GM23338 (cell line): ENCODE data around the gene CMIP. TPM values are rescaled to one million over a fixed set of nuclear protein-coding genes. Genes with fewer than 3 reads are reported as not detected.

ENCODE experiments used
- ATAC-seq: fragments of 200-7000 bp; cut with Tn5 transposase; 3 replicates; pipeline ENCODE4 v1.9.1; 2020
- DNase-seq: peaks from one replicate; pipeline ENCODE4 v3.0.0-alpha.2; 2015; ENCODE audit warnings: low spot score
- H2AFZ ChIP-seq: fragments of 200-600 bp; sonication (generic); 2 replicates; pipeline ENCODE4 v1.8.0; 2016; ENCODE audit warnings: antibody characterized with exemption, mild to moderate bottlenecking, moderate library complexity
- H3F3A ChIP-seq: fragments of 200-600 bp; sonication (generic); replicated peaks from 2 replicates; pipeline ENCODE4 v1.8.0; 2017; ENCODE audit warnings: antibody characterized with exemption, mixed run types, low read depth
- H3K27ac ChIP-seq: fragments of 200-600 bp; sonication (generic); 2 replicates; pipeline ENCODE4 v1.6.1; 2016; ENCODE audit warnings: low read depth
- H3K27me3 ChIP-seq: fragments of 200-600 bp; sonication (generic); 2 replicates; pipeline ENCODE4 v1.8.0; 2016; ENCODE audit warnings: mild to moderate bottlenecking, mixed run types, moderate library complexity; ENCODE audit not compliant: insufficient read depth
- H3K36me3 ChIP-seq: fragments of 200-600 bp; sonication (generic); 2 replicates; pipeline ENCODE4 v1.8.0; 2016; ENCODE audit warnings: mild to moderate bottlenecking; ENCODE audit not compliant: insufficient read depth
- H3K4me1 ChIP-seq: fragments of 200-600 bp; sonication (generic); 2 replicates; pipeline ENCODE4 v1.8.0; 2016; ENCODE audit warnings: mild to moderate bottlenecking, moderate library complexity; ENCODE audit not compliant: insufficient read depth
- H3K4me2 ChIP-seq: fragments of 200-600 bp; sonication (generic); 2 replicates; pipeline ENCODE4 v1.7.1; 2017; ENCODE audit warnings: mixed run types
- H3K4me3 ChIP-seq: fragments of 200-600 bp; sonication (generic); 2 replicates; pipeline ENCODE4 v1.6.1; 2016; ENCODE audit warnings: mixed run types
- H3K79me2 ChIP-seq: fragments of 200-600 bp; sonication (generic); replicated peaks from 2 replicates; pipeline ENCODE4 v1.8.0; 2017; ENCODE audit warnings: mild to moderate bottlenecking; ENCODE audit not compliant: insufficient read depth
- H3K9me2 ChIP-seq: fragments of 200-600 bp; sonication (generic); 2 replicates; pipeline ENCODE4 v1.8.0; 2017; ENCODE audit not compliant: insufficient read depth
- H4K20me1 ChIP-seq: fragments of 200-600 bp; sonication (generic); replicated peaks from 2 replicates; pipeline ENCODE4 v1.8.0; 2017; ENCODE audit warnings: mild to moderate bottlenecking; ENCODE audit not compliant: insufficient read depth
- H3K27ac Mint-ChIP-seq: 2 replicates; pipeline ENCODE4 v1.8.0; 2020; ENCODE audit warnings: inconsistent platforms, mild to moderate bottlenecking, moderate library complexity, mixed read lengths
- H3K27me3 Mint-ChIP-seq: 3 replicates; pipeline ENCODE4 v1.8.0; 2022; ENCODE audit warnings: low read depth, mild to moderate bottlenecking, moderate library complexity, mixed read lengths, inconsistent platforms; ENCODE audit not compliant: insufficient read depth, poor library complexity
- H3K36me3 Mint-ChIP-seq: 3 replicates; pipeline ENCODE4 v1.8.0; 2021; ENCODE audit warnings: low read depth, mild to moderate bottlenecking, inconsistent platforms, moderate library complexity, mixed read lengths
- H3K4me1 Mint-ChIP-seq: 3 replicates; pipeline ENCODE4 v1.8.0; 2020; ENCODE audit warnings: mild to moderate bottlenecking, inconsistent platforms, mixed read lengths
- H3K4me3 Mint-ChIP-seq: 3 replicates; pipeline ENCODE4 v1.8.0; 2021; ENCODE audit warnings: moderate library complexity, mild to moderate bottlenecking, inconsistent platforms, mixed read lengths
- H3K9me3 Mint-ChIP-seq: 3 replicates; pipeline ENCODE4 v1.8.0; 2020; ENCODE audit warnings: moderate library complexity, mild to moderate bottlenecking, inconsistent platforms, mixed read lengths
- CREB1 ChIP-seq: fragments of 250-450 bp; sonication (Bioruptor Pico); IDR thresholded peaks from 2 replicates; pipeline ENCODE4 v1.5.0; 2020; ENCODE audit warnings: low read depth, mild to moderate bottlenecking, moderate library complexity
- CTCF ChIP-seq, 2 experiments: fragments of 200-600 bp in 1 of 2; sonication (generic) in 1 of 2; conservative IDR thresholded peaks; 2 replicates each; pipeline versions ENCODE4 v1.5.1 to v1.6.1; 2016 to 2017; ENCODE audit warnings: antibody characterized with exemption in 2 of 2, low read depth in 2 of 2, mild to moderate bottlenecking in 2 of 2, moderate library complexity in 1 of 2
- ETS1 ChIP-seq: IDR thresholded peaks from 2 replicates; pipeline ENCODE4 v1.6.1; 2016; ENCODE audit warnings: antibody characterized with exemption
- EZH2phosphoT487 ChIP-seq: fragments of 200-600 bp; sonication (generic); IDR thresholded peaks from one replicate; pipeline ENCODE4 v1.8.1; 2018; ENCODE audit warnings: antibody characterized with exemption; ENCODE audit not compliant: unreplicated experiment
- JUNB ChIP-seq: IDR thresholded peaks from one replicate; pipeline ENCODE4 v1.6.1; 2016; ENCODE audit warnings: antibody characterized with exemption; ENCODE audit not compliant: unreplicated experiment
- NANOG ChIP-seq: IDR thresholded peaks from 2 replicates; pipeline ENCODE4 v1.6.1; 2016; ENCODE audit warnings: antibody characterized with exemption, borderline replicate concordance
- POLR2AphosphoS5 ChIP-seq: IDR thresholded peaks from 2 replicates; pipeline ENCODE4 v1.6.1; 2016; ENCODE audit warnings: antibody characterized with exemption, low read depth
- REST ChIP-seq: IDR thresholded peaks from one replicate; pipeline ENCODE4 v1.6.1; 2018; ENCODE audit warnings: antibody characterized with exemption; ENCODE audit not compliant: unreplicated experiment
- STAT1 ChIP-seq: IDR thresholded peaks from one replicate; pipeline ENCODE4 v1.6.1; 2016; ENCODE audit warnings: antibody characterized with exemption; ENCODE audit not compliant: unreplicated experiment
- ZNF114 ChIP-seq: fragments of 250-450 bp; sonication (Bioruptor Pico); IDR thresholded peaks from 2 replicates; pipeline ENCODE4 v1.5.0; 2020; ENCODE audit warnings: mild to moderate bottlenecking, moderate library complexity
- ZNF331 ChIP-seq: fragments of 250-450 bp; sonication (Bioruptor Pico); IDR thresholded peaks from 2 replicates; pipeline ENCODE4 v1.5.0; 2020; ENCODE audit warnings: low read depth, mild to moderate bottlenecking, moderate library complexity
- ZNF462 ChIP-seq: fragments of 250-450 bp; sonication (Bioruptor Pico); IDR thresholded peaks from 2 replicates; pipeline ENCODE4 v1.5.0; 2020; ENCODE audit warnings: mild to moderate bottlenecking, moderate library complexity
- polyA plus RNA-seq: library from polyadenylated mRNA; unstranded; fragments of >200 nt; fragmentation: Nextera tagmentation; extraction: Ambion mirVana; gene quantifications from 2 replicates; pipeline ENCODE4 v1.2.1, GENCODE V29; 2016
- total RNA-seq: library from RNA; depleted of rRNA; stranded (reverse); fragments of >200 nt; shearing (Covaris generic); gene quantifications from 2 replicates; pipeline ENCODE4 v1.2.3, GENCODE V29; 2014

CMIP gene
- total and polyA plus RNA-seq, 2 experiments from 2014 or later: 9.5 to 62.3 TPM

- peaks cover 10% of the 10 kb centered on the region; the same call in 1 of the 2 replicates for H3K79me2 ChIP-seq
- H2AFZ ChIP-seq: no peak overlapping the region
- peaks cover 18% of the 10 kb centered on the region for H4K20me1 ChIP-seq
- H3K36me3 Mint-ChIP-seq: peaks cover 12% of the 10 kb centered on the region
- peak overlapping the region; percentile 52; the same call in 1 of the 2 replicates for H3K27ac Mint-ChIP-seq
- no peak overlapping the region for H3K27ac ChIP-seq
- H3K4me3 ChIP-seq: no peak overlapping the region
- no peak overlapping the region for H3K4me3 Mint-ChIP-seq
- DNase-seq: no peak
- no peak for ATAC-seq
- H3K36me3 ChIP-seq: peaks cover 24% of the 10 kb centered on the region; the same call in 1 of the 2 replicates
- no peaks in the 10 kb centered on the region for H3F3A ChIP-seq
- peaks cover 6% of the 10 kb centered on the region for H3K27me3 Mint-ChIP-seq
- H3K9me2 ChIP-seq: no peaks in the 10 kb centered on the region
- peaks cover 21% of the 10 kb centered on the region for H3K4me1 ChIP-seq
- TF ChIP-seq POLR2AphosphoS5 (no peak), ETS1 (no peak), EZH2phosphoT487 (no peak), JUNB (no peak), REST (no peak), ZNF114 (CRISPR knock-in tag) (no peak), STAT1 (no peak), CREB1 (no peak), NANOG (no peak), ZNF331 (no peak), CTCF (conservative IDR thresholded peaks at IDR 0.05; ENCODE audit: low read depth in 2 of 2) (no peak), ZNF462 (CRISPR knock-in tag) (no peak)
- H3K9me3 Mint-ChIP-seq: no peaks in the 10 kb centered on the region
- H3K27me3 ChIP-seq: no peaks in the 10 kb centered on the region
- no peak overlapping the region for H3K4me2 ChIP-seq
- peaks cover 50% of the 10 kb centered on the region for H3K4me1 Mint-ChIP-seq
Measured at GRCh38 chr16:81655469-81656162, 211.0 kb downstream of the CMIP start.
